Natural killer cell (primary cell): ENCODE data around the gene YWHAE. TPM values are rescaled to one million over a fixed set of nuclear protein-coding genes. Genes with fewer than 3 reads are reported as not detected.
"Not testable (repeated sequence)": the region's sequence is repeated elsewhere in the genome, so short reads cannot be mapped to it uniquely, and the experiment has no call there.

ENCODE experiments used
- ATAC-seq, 3 donors: fragments of 150-1000 bp in 2 of 3; fragments of 200-7000 bp in 1 of 3; cut with Tn5 transposase; 1 replicate in 1 of 3; 2 replicates in 2 of 3; pipeline ENCODE4 v1.10.0; 2021; ENCODE audit warnings: mild to moderate bottlenecking in 2 of 3, moderate library complexity in 2 of 3
- DNase-seq, 2 donors: peaks; one replicate each; pipeline versions ENCODE4 v3.0.0 to v3.0.0-alpha.2; 2013 to 2021; ENCODE audit warnings: mixed read lengths in 1 of 2
- H3K27ac ChIP-seq: one replicate; pipeline ENCODE4 v1.5.1; 2013; ENCODE audit warnings: mild to moderate bottlenecking, low read length
- H3K27me3 ChIP-seq: one replicate; pipeline ENCODE4 v1.6.1; 2013; ENCODE audit warnings: low read length; ENCODE audit not compliant: control insufficient read depth, insufficient read depth
- H3K36me3 ChIP-seq: one replicate; pipeline ENCODE4 v1.6.1; 2013; ENCODE audit warnings: low read length; ENCODE audit not compliant: control insufficient read depth, insufficient read depth
- H3K4me1 ChIP-seq: one replicate; pipeline ENCODE4 v1.6.1; 2013; ENCODE audit warnings: low read length; ENCODE audit not compliant: control insufficient read depth, insufficient read depth
- H3K4me3 ChIP-seq: one replicate; pipeline ENCODE4 v1.5.1; 2013; ENCODE audit warnings: low read length
- H3K9me3 ChIP-seq: one replicate; pipeline ENCODE4 v1.6.1; 2013; ENCODE audit warnings: low read length; ENCODE audit not compliant: control insufficient read depth, insufficient read depth
- H3K27ac Mint-ChIP-seq, 2 donors: one replicate each; pipeline ENCODE4 v1.8.0; 2022; ENCODE audit warnings: mild to moderate bottlenecking in 2 of 2, mixed read lengths in 2 of 2, moderate library complexity in 1 of 2
- H3K27me3 Mint-ChIP-seq, 2 donors: one replicate each; pipeline ENCODE4 v1.8.0; 2022; ENCODE audit warnings: low read depth in 2 of 2, mixed read lengths in 2 of 2
- H3K36me3 Mint-ChIP-seq: one replicate; pipeline ENCODE4 v1.8.0; 2022; ENCODE audit warnings: mixed read lengths
- H3K4me1 Mint-ChIP-seq, 2 donors: one replicate each; pipeline ENCODE4 v1.8.0; 2022; ENCODE audit warnings: mixed read lengths in 2 of 2
- H3K4me3 Mint-ChIP-seq: one replicate; pipeline ENCODE4 v1.8.0; 2022; ENCODE audit warnings: mild to moderate bottlenecking, moderate library complexity, mixed read lengths
- H3K9me3 Mint-ChIP-seq, 2 donors: one replicate each; pipeline ENCODE4 v1.8.0; 2022; ENCODE audit warnings: mixed read lengths in 2 of 2
- CTCF ChIP-seq: fragments of 200-600 bp; IDR thresholded peaks from one replicate; pipeline ENCODE4 v1.8.0; 2022; ENCODE audit warnings: antibody characterized with exemption
- WGBS: methylation state at CpG from one replicate; pipeline ENCODE4 v1.1.7; 2013; ENCODE audit warnings: missing lambda C conversion rate; ENCODE audit not compliant: insufficient coverage; 5-methylcytosine and 5-hydroxymethylcytosine counted together
- intact Hi-C: fragments of 100-400 bp; cut with micrococcal nuclease; formaldehyde crosslinking; loops from one replicate; pipeline ENCODE4 v1.14.2; 2022
- total RNA-seq, 4 donors: library from RNA; stranded (reverse); fragments of 120-200 nt in 1 of 4; gene quantifications; one replicate each; pipeline versions ENCODE4 v1.2.3 to v1.2.4, GENCODE V29; 2013 to 2022

Gene YWHAE
- total RNA-seq, 3 donors from 2014 or later (not counting 1 experiment from before 2014, with no cell fraction given): 116 to 134 (median 132) TPM

- intact Hi-C loops: no loop called here
These were observed 37.1 kb downstream of the YWHAE start for GRCh38 chr17:1362964-1363363.

GRCh38 chr17:1362065-1362848 lies 37.8 kb downstream of the YWHAE start:
- intact Hi-C loops: no loop called here
- WGBS: 32% methylated on average over 10 of the region's 10 CpGs
- TF ChIP-seq CTCF: no peak
- Histone ChIP-seq H3K27me3 (no peaks in the 10 kb centered on the region), H3K4me1 (peaks cover 36% of the 10 kb centered on the region), H3K4me3 (no peak overlapping the region), H3K9me3 (no peaks in the 10 kb centered on the region), H3K27ac (peak overlapping the region; percentile 53), H3K36me3 (peaks cover 26% of the 10 kb centered on the region)
- peak overlapping the region; percentile 42 for H3K4me3 Mint-ChIP-seq
- H3K27ac Mint-ChIP-seq: peak overlapping the region; percentile 60 to 71
- DNase-seq (peak in 1 of 2 donors; percentile 66), ATAC-seq (peak; percentile 55 to 75 (median 64))
- peaks cover 7% of the 10 kb centered on the region for H3K36me3 Mint-ChIP-seq
- peaks cover 38 to 49% of the 10 kb centered on the region in 2 donors for H3K4me1 Mint-ChIP-seq
- H3K9me3 Mint-ChIP-seq: no peaks in the 10 kb centered on the region
- no peaks in the 10 kb centered on the region for H3K27me3 Mint-ChIP-seq

More at GRCh38 chr17:1362964-1363363, 37.1 kb downstream of the YWHAE start:
- Mint-ChIP-seq H3K27ac (peak overlapping the region; percentile 60 to 71), H3K36me3 (peaks cover 7% of the 10 kb centered on the region), H3K27me3 (no peaks in the 10 kb centered on the region), H3K4me3 (peak overlapping the region; percentile 42), H3K9me3 (no peaks in the 10 kb centered on the region), H3K4me1 (peaks cover 46 to 56% of the 10 kb centered on the region in 2 donors)
- Histone ChIP-seq H3K9me3 (no peaks in the 10 kb centered on the region), H3K27me3 (no peaks in the 10 kb centered on the region), H3K4me1 (peaks cover 36% of the 10 kb centered on the region), H3K36me3 (peaks cover 23% of the 10 kb centered on the region), H3K4me3 (no peak overlapping the region), H3K27ac (peak overlapping the region; percentile 53)
- no peak for TF ChIP-seq CTCF
- peak in 2 of 3 donors; percentile 11 to 37 for ATAC-seq
- 29% methylated on average over 3 of the region's 3 CpGs for WGBS
- no peak for DNase-seq

GRCh38 chr17:1360975-1361374 lies 39.0 kb downstream of the YWHAE start:
- H3K36me3 ChIP-seq: peaks cover 26% of the 10 kb centered on the region
- peak in 1 of 2 donors; percentile 57 for DNase-seq

GRCh38 chr17:1360315-1360714 lies 39.7 kb downstream of the YWHAE start:
- Histone ChIP-seq H3K4me1 (peaks cover 28% of the 10 kb centered on the region), H3K36me3 (peaks cover 32% of the 10 kb centered on the region)
- Mint-ChIP-seq H3K27ac (peak overlapping the region; percentile 60 to 79), H3K4me1 (peaks cover 32 to 43% of the 10 kb centered on the region in 2 donors)
- ATAC-seq: peak in 1 of 3 donors; percentile 46
- H3K4me3 ChIP-seq, intact Hi-C loops, H3K36me3 Mint-ChIP-seq, H3K4me3 Mint-ChIP-seq, H3K9me3 Mint-ChIP-seq, H3K9me3 ChIP-seq, H3K27me3 Mint-ChIP-seq, H3K27ac ChIP-seq, H3K27me3 ChIP-seq, DNase-seq: not testable (repeated sequence)
- 49% methylated on average over 5 of the region's 5 CpGs for WGBS

More at GRCh38 chr17:1360975-1361374, 39.0 kb downstream of the YWHAE start:
- H3K9me3 ChIP-seq: no peaks in the 10 kb centered on the region
- H3K4me1 Mint-ChIP-seq: peaks cover 32 to 45% of the 10 kb centered on the region in 2 donors
- no peaks in the 10 kb centered on the region for H3K27me3 ChIP-seq
- H3K4me3 Mint-ChIP-seq: peak overlapping the region; percentile 28
- H3K4me1 ChIP-seq: peaks cover 34% of the 10 kb centered on the region
- H3K27ac ChIP-seq: no peak overlapping the region
- TF ChIP-seq CTCF: no peak
- peak overlapping the region; percentile 60 to 79 for H3K27ac Mint-ChIP-seq
- ATAC-seq: no peak
- 68% methylated on average over 8 of the region's 12 CpGs for WGBS
- H3K9me3 Mint-ChIP-seq: no peaks in the 10 kb centered on the region
- intact Hi-C loops: no loop called here
- H3K27me3 Mint-ChIP-seq: no peaks in the 10 kb centered on the region
- H3K4me3 ChIP-seq: no peak overlapping the region
- H3K36me3 Mint-ChIP-seq: peaks cover 7% of the 10 kb centered on the region
